Tibial artery (tissue), 4 donors: ENCODE data around the gene CFAP68.
"Not testable (repeated sequence)": the region's sequence is repeated elsewhere in the genome, so short reads cannot be mapped to it uniquely, and the experiment has no call there.

ENCODE experiments used
- DNase-seq, 2 donors: peaks; one replicate each; pipeline ENCODE4 v3.0.0-alpha.2; 2019
- H3K27ac ChIP-seq, 2 donors: fragments of 200-600 bp; sonication (generic) in 1 of 2; 1 replicate in 1 of 2; 2 replicates in 1 of 2; pipeline ENCODE4 v1.5.1; 2018 to 2019; ENCODE audit warnings: mild to moderate bottlenecking in 1 of 2
- H3K27me3 ChIP-seq, 2 donors: fragments of 200-600 bp; sonication (generic) in 1 of 2; one replicate each; pipeline versions ENCODE4 v1.5.1 to v1.6.0; 2016 to 2019
- H3K36me3 ChIP-seq, 3 donors: fragments of 200-600 bp; sonication (generic) in 2 of 3; one replicate each; pipeline ENCODE4 v1.5.1; 2016 to 2019; ENCODE audit warnings: mild to moderate bottlenecking in 2 of 3
- H3K4me1 ChIP-seq, 4 donors: fragments of 200-600 bp; sonication (generic) in 2 of 4; 1 replicate in 3 of 4; 2 replicates in 1 of 4; pipeline ENCODE4 v1.5.1; 2016 to 2019
- H3K4me3 ChIP-seq, 2 donors: fragments of 200-600 bp; sonication (generic) in 1 of 2; 1 replicate in 1 of 2; 2 replicates in 1 of 2; pipeline ENCODE4 v1.5.1; 2018 to 2019; ENCODE audit warnings: mild to moderate bottlenecking in 2 of 2
- H3K9me3 ChIP-seq, 3 donors: fragments of 200-600 bp; sonication (generic) in 1 of 3; one replicate each; pipeline ENCODE4 v1.5.1; 2016 to 2019
- intact Hi-C: fragments of 100-400 bp; cut with DNase I; formaldehyde crosslinking; loops from one replicate; pipeline ENCODE4 v1.15.0; 2023; ENCODE audit warnings: low total_unique reads
- TF ChIP-seq, protein P1 (sequence below), 2 experiments: fragments of 200-600 bp in 1 of 2; fragments of 450-650 bp in 1 of 2; IDR thresholded peaks; one replicate each; pipeline ENCODE4 v1.5.1; 2017 to 2019; ENCODE audit warnings: antibody characterized with exemption in 2 of 2, mild to moderate bottlenecking in 1 of 2, moderate library complexity in 1 of 2

CFAP68 gene

DNA sequence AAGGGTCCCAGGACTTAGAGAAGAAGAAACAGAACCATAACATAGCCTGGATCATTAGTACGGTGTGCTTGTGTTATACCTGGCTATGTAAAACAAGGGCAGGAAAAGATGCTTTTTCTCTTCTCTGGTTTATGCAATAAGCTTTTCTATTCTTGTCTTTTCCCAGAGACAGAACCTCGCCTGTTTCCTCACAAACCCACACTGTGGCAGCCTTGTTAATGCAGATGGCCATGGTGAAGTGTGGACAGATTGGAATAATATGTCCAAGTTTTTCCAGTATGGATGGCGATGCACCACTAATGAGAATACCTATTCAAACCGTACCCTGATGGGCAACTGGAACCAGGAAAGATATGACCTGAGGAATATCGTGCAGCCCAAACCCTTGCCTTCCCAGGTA lies 2.9 kb downstream of the CFAP68 start:
- intact Hi-C loops, result loop anchor here (5.0 kb wide), 1 partner anchor 205 kb away; the partner anchor contains the start of genes SDHD and TIMM8B
- no peak for DNase-seq

DNA sequence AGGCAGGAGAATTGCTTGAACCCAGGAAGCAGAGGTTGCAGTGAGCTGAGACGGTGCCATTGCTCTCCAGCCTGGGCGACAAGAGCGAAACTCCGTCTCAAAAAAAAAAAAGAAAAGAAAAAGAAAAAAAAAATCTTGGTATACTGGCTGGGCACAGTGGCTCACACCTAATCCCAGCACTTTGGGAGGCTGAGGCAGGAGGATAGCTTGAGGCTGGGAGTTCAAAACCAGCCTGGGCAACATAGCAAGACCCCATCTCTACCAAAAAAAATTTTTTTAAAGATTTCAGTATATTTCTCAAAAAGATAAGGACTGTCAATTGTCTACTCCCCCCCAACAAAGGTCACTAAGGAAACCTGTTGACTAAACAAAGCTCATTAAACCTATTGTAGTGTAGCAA lies 5.7 kb downstream of the CFAP68 start:
- H3K4me3 ChIP-seq, H3K27me3 ChIP-seq, H3K27ac ChIP-seq, H3K9me3 ChIP-seq, H3K36me3 ChIP-seq, intact Hi-C loops, H3K4me1 ChIP-seq, DNase-seq: not testable (repeated sequence)

More for the DNA sequence above, 2.9 kb downstream of the CFAP68 start:
- H3K27me3 ChIP-seq, result no peaks in the 10 kb centered on the region
- no peak overlapping the region for H3K4me3 ChIP-seq
- no peaks in the 10 kb centered on the region for H3K9me3 ChIP-seq
- TF ChIP-seq, protein P1, sequence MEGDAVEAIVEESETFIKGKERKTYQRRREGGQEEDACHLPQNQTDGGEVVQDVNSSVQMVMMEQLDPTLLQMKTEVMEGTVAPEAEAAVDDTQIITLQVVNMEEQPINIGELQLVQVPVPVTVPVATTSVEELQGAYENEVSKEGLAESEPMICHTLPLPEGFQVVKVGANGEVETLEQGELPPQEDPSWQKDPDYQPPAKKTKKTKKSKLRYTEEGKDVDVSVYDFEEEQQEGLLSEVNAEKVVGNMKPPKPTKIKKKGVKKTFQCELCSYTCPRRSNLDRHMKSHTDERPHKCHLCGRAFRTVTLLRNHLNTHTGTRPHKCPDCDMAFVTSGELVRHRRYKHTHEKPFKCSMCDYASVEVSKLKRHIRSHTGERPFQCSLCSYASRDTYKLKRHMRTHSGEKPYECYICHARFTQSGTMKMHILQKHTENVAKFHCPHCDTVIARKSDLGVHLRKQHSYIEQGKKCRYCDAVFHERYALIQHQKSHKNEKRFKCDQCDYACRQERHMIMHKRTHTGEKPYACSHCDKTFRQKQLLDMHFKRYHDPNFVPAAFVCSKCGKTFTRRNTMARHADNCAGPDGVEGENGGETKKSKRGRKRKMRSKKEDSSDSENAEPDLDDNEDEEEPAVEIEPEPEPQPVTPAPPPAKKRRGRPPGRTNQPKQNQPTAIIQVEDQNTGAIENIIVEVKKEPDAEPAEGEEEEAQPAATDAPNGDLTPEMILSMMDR (IDR thresholded peaks at IDR 0.05), result no peak
- H3K36me3 ChIP-seq, result peaks cover 0 to 6% (median 0%) of the 10 kb centered on the region in 3 donors
- no peak overlapping the region for H3K27ac ChIP-seq
- peaks cover 0 to 14% (median 9%) of the 10 kb centered on the region in 4 donors for H3K4me1 ChIP-seq

DNA sequence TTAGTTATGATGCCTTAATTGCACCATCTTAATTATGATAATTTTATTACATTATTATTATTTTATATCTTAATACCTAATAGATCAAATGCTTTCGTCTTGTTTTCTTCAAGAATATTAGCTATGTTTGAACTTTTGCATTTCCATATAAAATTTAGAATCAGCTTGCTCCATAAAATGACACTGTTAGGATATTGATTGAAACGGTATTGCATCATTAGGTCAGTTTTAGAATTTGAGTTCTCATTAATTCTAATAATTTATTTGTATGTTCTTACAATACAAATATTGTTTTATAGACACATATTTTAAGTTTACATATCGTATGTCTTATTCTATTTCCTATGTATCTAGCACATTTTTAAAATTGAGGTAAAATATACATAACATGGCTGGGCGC lies 6.7 kb downstream of the CFAP68 start:
- Histone ChIP-seq H3K36me3 (peaks cover 0 to 6% (median 0%) of the 10 kb centered on the region in 3 donors), H3K27me3 (no peaks in the 10 kb centered on the region), H3K27ac (no peak overlapping the region), H3K4me1 (no peaks in the 10 kb centered on the region), H3K4me3 (no peak overlapping the region), H3K9me3 (no peaks in the 10 kb centered on the region)
- intact Hi-C loops, result no loop called here
- DNase-seq, result no peak
- TF ChIP-seq, protein P1 (IDR thresholded peaks at IDR 0.05), result no peak

DNA sequence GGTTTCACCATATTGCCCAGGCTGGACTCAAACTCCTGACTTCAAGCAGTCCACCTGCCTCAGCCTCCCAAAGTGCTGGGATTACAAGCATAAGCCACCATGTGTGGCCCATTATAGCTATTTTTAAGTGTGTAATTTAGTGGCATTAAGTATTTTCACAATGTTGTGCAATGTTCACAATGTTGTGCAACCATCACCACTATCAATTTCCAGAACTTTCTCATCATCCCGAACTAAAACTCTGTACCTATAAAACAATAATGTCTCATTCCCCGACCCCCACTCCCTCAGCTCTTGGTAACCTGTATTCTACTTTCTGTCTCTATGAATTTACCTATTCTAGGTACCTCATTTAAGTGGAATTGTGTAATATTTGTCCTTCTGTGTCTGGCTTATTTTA lies 7.5 kb downstream of the CFAP68 start:
- H3K36me3 ChIP-seq, result peaks cover 0 to 6% (median 0%) of the 10 kb centered on the region in 3 donors
- H3K4me1 ChIP-seq, result no peaks in the 10 kb centered on the region
- no peak overlapping the region for H3K27ac ChIP-seq
- DNase-seq, result no peak
- TF ChIP-seq, protein P1 (IDR thresholded peaks at IDR 0.05), result no peak
- no peak overlapping the region for H3K4me3 ChIP-seq
- no peaks in the 10 kb centered on the region for H3K9me3 ChIP-seq
- H3K27me3 ChIP-seq, result no peaks in the 10 kb centered on the region
- intact Hi-C loops, result no loop called here

DNA sequence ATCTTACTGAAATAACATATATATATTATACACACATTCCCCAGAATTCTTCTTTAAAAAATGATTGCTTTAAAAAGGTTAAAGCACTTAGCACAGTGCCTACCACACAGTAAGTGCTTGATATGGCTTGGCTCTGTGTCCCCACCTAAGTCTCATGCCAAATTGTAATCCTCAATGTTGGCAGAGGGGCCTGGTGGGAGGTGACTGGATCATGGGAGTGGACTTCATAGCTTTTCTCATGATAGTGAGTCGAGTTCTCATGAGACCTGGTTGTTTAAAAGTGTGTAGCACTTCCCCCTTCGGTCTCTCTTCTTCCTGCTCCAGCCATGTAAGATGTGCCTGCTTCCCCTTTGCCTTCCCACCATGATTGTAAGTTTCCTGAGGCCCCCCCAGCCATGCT lies 26.1 kb downstream of the CFAP68 start:
- H3K9me3 ChIP-seq, result no peaks in the 10 kb centered on the region
- intact Hi-C loops, result no loop called here
- H3K27me3 ChIP-seq, result no peaks in the 10 kb centered on the region
- no peak overlapping the region for H3K27ac ChIP-seq
- no peak overlapping the region for H3K4me3 ChIP-seq
- peaks cover 0 to 32% (median 3%) of the 10 kb centered on the region in 4 donors for H3K4me1 ChIP-seq
- peaks cover 10 to 25% (median 13%) of the 10 kb centered on the region in 3 donors for H3K36me3 ChIP-seq
- DNase-seq, result no peak
- TF ChIP-seq, protein P1 (IDR thresholded peaks at IDR 0.05), result no peak

DNA sequence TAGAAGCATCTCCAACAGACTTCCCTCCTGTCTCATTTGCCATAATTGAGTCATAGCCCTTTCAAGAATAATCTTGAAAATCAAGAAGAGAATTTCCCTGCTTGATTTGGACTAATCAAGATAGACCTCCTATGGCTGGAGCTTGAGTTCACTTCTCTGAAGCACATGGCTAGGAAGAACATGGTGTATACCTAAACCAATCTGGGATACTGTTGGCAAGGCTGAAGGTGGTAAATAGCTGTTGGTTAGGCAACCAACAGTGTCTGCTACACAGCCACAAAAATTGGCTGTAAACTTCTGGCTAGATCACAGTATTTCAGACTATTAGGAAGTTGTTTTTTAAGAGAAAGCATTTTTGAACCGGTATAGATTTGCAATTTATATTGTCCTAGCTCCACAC lies 27.3 kb downstream of the CFAP68 start:
- Histone ChIP-seq H3K4me1 (peaks cover 0 to 32% (median 3%) of the 10 kb centered on the region in 4 donors), H3K27ac (peak overlapping the region in 1 of 2 donors; percentile 26), H3K36me3 (peaks cover 10 to 25% (median 13%) of the 10 kb centered on the region in 3 donors), H3K4me3 (no peak overlapping the region), H3K27me3 (no peaks in the 10 kb centered on the region), H3K9me3 (no peaks in the 10 kb centered on the region)
- TF ChIP-seq, protein P1 (IDR thresholded peaks at IDR 0.05), result no peak
- intact Hi-C loops, result no loop called here
- no peak for DNase-seq
